PFSK-1 (cell line): Measurements from ENCODE around the gene MRTFA.

Experiments
- FOXP2 ChIP-seq: optimal IDR thresholded peaks from 2 replicates; pipeline ENCODE3; 2011; ENCODE audit warnings: borderline replicate concordance, control low read depth, inconsistent platforms; ENCODE audit not compliant: insufficient read depth; ENCODE audit errors: extremely low read length, extremely low read depth
- POLR2AphosphoS5 ChIP-seq: IDR thresholded peaks from 2 replicates; pipeline ENCODE4 v1.6.1; 2012; ENCODE audit warnings: low read depth, mild to moderate bottlenecking, control low read depth, low read length, moderate library complexity
- REST ChIP-seq, 2 experiments: IDR thresholded peaks; 2 replicates each; pipeline versions ENCODE4 v1.6.1 to v1.8.0; 2011 to 2012; ENCODE audit warnings: low read depth in 2 of 2, low read length in 2 of 2, control low read depth in 1 of 2, inconsistent platforms in 1 of 2, mild to moderate bottlenecking in 1 of 2, moderate library complexity in 1 of 2; ENCODE audit not compliant: insufficient read depth in 1 of 2
- SIN3A ChIP-seq: IDR thresholded peaks from 2 replicates; pipeline ENCODE4 v1.6.1; 2012; ENCODE audit warnings: mild to moderate bottlenecking, low read length, moderate library complexity, borderline replicate concordance; ENCODE audit not compliant: insufficient read depth
- TAF1 ChIP-seq: IDR thresholded peaks from 2 replicates; pipeline ENCODE4 v1.6.1; 2012; ENCODE audit warnings: low read length, control low read depth, borderline replicate concordance; ENCODE audit not compliant: insufficient read depth

The MRTFA gene

GRCh38 chr22:40510631-40511364, 125.7 kb downstream of the MRTFA start:
- TF ChIP-seq TAF1 (no peak), FOXP2 (no peak), REST (IDR thresholded peaks at IDR 0.05; ENCODE audit: insufficient read depth in 1 of 2, low read depth in 2 of 2, low read length in 2 of 2) (no peak), POLR2AphosphoS5 (no peak), SIN3A (no peak)

- no peak for TF ChIP-seq POLR2AphosphoS5
- no peak for TF ChIP-seq REST (IDR thresholded peaks at IDR 0.05; ENCODE audit: insufficient read depth in 1 of 2, low read depth in 2 of 2, low read length in 2 of 2)
- TF ChIP-seq SIN3A, result no peak
- TF ChIP-seq TAF1, result no peak
- TF ChIP-seq FOXP2, result no peak
These were observed 127.0 kb downstream of the MRTFA start for GRCh38 chr22:40509401-40510134.

- TF ChIP-seq SIN3A (no peak), POLR2AphosphoS5 (no peak), REST (IDR thresholded peaks at IDR 0.05; ENCODE audit: insufficient read depth in 1 of 2, low read depth in 2 of 2, low read length in 2 of 2) (no peak), FOXP2 (no peak), TAF1 (no peak)
These were observed 129.0 kb downstream of the MRTFA start for GRCh38 chr22:40507491-40507890.

GRCh38 chr22:40506762-40507161, 129.8 kb downstream of the MRTFA start:
- TF ChIP-seq REST (IDR thresholded peaks at IDR 0.05; ENCODE audit: insufficient read depth in 1 of 2, low read depth in 2 of 2, low read length in 2 of 2), result no peak
- no peak for TF ChIP-seq FOXP2
- TF ChIP-seq SIN3A, result no peak
- TF ChIP-seq POLR2AphosphoS5, result no peak
- TF ChIP-seq TAF1, result no peak
